GM18873 (cell line): ENCODE measurements around the gene RETREG2.
"Not testable (repeated sequence)": the region's sequence is repeated elsewhere in the genome, so short reads cannot be mapped to it uniquely, and the experiment has no call there.

ENCODE experiments used
- ATAC-seq: cut with Tn5 transposase; IDR thresholded peaks from one replicate; pipeline ENCODE4 v1.9.1; 2021; ENCODE audit warnings: mild to moderate bottlenecking, moderate library complexity, moderate number of reproducible peaks; ENCODE audit not compliant: unreplicated experiment, low FRiP score

RETREG2 gene

DNA sequence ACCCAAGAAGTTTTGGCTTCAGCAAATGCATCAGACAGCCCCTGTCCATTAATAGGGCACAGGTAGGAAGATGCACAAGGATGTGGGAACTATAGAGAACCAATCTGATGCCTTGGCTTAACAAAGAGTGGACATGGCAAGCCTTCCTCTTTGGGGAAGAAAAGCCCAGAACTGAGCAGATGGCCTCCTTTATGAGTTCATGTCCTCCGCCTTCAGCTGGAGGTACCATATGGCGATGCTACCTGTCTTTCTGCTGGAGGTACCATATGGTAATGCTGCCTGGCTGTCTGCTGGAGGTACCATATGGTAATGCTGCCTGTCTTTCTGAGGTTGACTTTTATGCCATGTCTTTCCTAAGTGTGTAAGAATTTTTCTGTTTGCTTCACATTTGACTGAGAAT, 6.0 kb downstream of the RETREG2 start:
- no peak for ATAC-seq

DNA sequence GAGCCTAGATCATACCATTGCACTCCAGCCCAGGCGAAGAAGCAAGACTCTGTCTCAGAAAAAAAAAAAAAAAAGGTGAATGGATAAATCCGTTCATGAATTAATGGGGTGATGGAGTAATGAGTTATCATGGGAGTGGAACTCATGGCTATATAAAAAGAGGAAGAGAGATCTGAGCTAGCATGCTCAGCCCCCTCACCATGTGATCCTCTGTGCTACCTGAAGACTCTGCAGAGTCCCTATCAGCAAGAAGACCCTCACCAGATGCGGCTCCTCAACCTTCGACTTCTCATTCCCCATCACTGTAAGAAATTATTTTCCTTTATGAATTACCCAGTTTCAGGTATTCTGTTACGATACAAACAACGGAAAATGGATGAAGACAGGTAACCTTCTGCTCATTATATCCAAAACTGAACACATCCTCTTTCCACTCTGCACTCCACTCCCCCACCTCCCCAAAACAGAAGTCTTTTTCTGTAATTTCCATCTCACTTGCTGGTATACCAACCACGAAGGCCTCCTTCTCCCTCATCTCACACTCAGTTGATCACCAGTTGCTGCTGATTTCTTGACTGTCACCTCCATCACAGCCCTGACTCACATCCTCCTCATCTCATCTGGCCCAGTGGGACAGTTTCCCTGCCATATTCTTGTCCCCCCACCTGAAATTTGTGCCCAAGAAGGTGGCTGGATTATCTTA, 8.8 kb downstream of the RETREG2 start:
- no peak for ATAC-seq

DNA sequence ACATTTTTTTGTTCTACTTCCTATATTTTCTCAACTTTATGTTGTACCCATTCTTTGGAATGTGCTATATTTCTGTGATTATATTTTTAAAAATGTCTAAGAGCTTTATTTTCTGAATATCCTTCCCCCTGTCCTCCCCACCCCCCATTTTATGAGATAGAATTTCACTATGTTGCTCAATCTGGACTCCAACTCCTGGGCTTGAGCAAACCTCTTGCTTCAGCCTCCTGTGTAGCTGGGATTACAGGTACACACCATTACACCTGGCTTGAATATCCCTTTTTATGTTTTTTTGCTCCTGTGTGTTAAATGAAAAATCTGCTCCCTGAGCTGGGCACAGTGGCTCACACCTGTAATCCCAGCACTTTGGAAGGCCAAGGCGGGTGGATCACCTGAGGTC, 19.3 kb downstream of the RETREG2 start:
- no peak for ATAC-seq

DNA sequence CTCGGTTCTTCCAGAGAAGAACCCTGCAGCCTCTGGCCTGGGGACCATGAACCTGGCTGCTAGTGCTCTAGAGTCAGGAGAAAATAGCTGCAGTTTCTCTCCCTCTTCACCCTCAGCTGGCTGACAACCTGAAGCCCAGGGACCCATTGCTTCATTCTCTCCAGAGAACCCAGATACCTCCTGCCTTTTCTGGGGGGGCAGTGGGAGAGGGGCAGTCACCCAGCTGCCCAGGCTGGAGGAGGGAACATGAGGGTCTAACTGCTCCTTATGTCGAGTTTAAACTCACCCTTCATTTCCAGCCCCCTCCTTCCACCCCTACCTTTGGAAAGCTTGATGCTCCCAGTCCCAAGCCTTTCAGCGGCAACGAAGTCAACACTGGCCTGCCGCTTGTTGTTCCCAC, 20.9 kb downstream of the RETREG2 start:
- no peak for ATAC-seq

DNA sequence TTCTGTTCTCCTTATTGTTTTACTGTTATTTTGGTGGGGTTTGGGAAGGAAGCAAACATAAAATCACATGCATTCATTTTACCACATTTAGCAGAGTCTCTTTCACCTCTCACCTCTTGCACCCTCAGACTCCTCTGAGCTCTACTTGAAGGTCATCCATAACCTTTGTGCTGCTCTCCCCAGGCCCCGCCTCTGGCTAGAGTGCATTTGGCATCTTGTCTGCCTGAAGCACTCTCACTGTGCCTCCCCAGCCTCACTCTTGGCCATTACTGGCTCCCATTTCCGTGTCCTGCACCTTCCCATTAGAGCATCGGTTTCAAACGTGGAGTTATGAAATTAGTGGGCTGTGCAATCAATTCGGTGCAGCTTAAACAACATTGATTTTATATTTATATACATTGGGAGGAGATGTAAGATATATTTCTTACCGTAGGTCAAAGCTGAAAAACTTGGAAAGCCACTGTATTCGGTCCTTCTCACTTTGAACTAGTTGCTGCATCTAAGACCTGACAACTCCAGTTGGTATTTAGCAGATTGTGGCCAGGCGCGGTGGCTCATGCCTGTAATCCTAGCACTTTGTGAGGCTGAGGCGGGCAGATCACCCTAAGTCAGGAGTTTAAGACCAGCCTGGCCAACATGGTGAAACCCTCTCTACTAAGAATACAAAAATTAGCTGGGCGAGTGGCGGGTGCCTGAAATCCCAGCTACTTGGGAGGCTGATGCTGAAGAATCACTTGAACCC, 21.6 kb downstream of the RETREG2 start:
- no peak for ATAC-seq

DNA sequence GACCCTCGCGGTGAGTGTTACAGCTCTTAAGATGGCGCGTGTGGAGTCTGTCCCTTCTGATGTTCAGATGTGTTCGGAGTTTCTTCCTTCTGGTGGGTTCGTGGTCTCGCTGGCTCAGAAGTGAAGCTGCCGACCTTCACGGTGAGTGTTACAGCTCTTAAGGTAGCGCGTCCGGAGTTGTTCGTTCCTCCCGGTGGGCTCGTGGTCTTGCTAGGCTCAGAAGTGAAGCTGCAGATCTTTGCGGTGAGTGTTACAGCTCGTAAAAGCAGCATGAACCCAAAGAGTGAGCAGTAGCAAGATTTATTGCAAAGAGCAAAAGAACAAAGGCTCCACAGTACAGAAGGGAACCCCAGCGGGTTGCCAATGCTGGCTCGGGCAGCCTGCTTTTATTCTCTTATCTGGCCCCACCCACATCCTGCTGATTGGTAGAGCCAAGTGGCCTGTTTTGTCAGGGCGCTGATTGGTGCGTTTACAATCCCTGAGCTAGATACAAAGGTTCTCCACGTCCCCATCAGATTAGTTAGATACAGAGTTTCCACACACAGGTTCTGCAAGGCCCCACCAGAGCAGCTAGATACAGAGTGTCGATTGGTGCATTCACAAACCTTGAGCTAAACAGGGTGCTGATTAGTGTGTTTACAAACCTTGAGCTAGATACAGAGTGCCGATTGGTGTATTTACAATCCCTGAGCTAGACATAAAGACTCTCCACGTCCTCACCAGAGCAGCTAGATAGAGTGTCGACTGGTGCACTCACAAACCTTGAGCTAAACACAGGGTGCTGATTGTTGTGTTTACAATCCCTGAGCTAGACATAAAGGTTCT, 22.6 kb downstream of the RETREG2 start:
- ATAC-seq, result not testable (repeated sequence)

DNA sequence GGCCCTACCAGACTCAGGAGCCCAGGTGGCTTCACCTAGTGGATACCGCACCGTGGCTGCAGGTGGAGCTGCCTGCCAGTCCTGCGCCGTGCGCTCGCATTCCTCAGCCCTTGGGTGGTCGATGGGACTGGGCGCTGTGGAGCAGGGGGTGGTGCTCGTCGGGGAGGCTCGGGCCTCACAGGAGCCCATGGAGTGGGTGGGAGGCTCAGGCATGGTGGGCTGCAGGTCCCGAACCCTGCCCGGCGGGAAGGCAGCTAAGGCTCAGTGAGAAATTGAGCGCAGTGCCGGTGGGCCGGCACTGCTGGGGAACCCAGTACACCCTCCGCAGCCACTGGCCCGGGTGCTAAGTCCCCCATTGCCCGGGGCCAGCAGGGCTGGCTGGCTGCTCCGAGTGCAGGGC, 23.3 kb downstream of the RETREG2 start:
- not testable (repeated sequence) for ATAC-seq

DNA sequence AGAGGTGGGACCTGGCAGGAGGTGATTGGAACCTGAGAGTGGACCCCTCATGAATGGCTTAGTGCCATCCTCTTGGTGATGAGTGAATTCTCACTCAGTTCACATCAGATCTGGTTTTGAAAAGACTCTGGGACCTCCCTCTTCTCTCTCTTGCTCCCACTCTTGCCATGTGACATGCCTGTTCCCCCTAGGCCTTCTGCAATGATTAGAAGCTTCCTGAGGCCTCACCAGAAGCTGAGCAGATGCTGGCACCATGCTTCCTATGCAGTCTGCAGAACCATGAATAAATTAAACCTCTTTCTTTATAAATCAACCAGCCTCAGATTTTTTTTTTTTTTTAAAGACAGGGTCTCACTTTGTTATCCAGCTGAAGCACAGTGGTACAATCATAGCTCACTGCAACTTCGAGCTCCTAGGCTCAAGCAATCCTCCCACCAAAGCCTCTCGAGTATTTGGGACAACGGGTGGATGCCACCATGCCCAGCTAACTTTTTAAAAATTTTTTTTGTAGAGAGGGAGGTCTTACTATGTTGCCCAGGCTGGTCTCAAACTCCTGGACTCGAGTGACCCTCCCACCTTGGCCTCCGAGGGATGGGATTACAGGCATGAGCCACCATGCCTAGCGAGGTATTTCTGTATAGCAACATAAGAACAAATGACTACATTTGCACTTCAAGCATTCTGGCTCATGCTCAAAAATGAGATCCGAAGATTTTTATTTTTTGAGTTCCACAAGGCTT, 26.5 kb downstream of the RETREG2 start:
- no peak for ATAC-seq

DNA sequence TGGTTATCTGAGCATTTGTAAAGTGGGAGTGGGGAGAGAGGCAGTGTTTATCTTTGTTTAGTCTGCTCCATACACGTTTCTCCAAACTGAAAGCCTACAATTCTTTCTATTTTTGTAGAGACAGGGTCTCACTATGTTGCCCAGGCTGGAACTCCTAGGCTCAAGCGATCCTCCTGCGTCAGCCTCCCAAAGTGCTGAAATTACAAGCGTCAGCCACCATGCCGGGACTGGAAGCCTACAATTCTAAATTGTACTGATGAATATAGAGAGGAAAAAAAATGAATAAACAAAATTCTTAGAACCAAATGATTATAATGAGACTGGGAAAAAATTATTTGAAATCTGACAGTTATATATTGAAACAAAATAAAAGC, 27.1 kb downstream of the RETREG2 start:
- ATAC-seq, result no peak

DNA sequence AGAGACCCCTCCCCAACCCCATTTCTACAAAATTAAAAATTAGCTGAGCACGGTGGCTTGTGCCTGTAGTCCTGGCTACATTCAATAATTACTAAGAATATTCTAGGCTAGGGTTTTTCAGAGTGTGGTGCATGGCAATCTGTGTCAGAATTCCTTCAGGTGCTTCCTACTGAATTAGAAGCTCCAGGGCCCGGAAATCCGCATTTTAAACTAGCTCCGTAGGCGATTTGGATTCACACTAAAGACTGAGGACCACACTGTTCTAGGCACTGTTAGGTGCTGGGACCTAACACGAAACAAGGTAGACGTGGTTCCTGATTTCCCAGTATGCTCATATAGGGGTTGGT, 27.9 kb downstream of the RETREG2 start:
- ATAC-seq, result no peak

DNA sequence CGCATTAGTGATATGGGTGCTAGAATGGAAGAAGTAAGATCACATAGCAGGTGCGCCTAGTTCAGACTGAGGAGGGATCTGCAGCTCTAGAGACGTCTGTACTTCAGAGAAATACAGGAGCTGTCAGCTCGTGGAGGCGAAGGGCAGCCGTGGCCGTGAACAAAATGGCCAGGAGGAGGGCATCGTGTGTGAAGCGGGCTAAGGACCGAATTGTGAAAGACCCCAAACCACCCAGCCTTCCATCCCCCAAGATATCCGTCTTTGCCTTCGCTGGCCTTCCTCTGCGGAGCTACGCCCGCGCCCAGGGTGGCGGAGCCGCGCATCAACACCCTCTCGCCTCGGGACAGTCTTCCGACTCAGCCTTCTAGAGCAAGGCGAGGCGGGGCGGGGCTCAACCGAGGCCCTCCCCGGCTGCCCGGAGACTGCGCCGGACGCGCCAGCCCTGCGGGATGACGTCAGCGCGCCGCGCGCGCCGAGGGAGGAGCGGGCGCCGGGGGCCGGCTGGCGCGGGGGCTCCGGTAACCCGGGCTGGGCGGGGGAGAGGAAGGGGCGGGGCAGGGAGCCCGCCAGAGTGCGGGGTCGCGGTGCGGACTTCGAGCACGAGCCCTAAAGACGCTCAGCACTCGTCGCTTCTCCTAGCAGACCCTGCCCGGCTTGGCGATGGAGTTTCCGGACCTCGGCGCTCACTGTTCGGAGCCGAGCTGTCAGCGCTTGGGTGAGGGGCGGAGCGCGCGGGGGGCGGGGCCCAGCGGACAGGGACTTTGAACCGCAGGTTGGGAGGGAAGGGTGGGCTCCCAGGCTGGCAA, 28.5 kb downstream of the RETREG2 start, which contains the start of gene ZFAND2B:
ZFAND2B (plus strand) TSS at position 455 of the 806 bp plus-strand sequence; CDS start at position 661, 206 bp downstream.
- ATAC-seq, result peak; percentile 94

DNA sequence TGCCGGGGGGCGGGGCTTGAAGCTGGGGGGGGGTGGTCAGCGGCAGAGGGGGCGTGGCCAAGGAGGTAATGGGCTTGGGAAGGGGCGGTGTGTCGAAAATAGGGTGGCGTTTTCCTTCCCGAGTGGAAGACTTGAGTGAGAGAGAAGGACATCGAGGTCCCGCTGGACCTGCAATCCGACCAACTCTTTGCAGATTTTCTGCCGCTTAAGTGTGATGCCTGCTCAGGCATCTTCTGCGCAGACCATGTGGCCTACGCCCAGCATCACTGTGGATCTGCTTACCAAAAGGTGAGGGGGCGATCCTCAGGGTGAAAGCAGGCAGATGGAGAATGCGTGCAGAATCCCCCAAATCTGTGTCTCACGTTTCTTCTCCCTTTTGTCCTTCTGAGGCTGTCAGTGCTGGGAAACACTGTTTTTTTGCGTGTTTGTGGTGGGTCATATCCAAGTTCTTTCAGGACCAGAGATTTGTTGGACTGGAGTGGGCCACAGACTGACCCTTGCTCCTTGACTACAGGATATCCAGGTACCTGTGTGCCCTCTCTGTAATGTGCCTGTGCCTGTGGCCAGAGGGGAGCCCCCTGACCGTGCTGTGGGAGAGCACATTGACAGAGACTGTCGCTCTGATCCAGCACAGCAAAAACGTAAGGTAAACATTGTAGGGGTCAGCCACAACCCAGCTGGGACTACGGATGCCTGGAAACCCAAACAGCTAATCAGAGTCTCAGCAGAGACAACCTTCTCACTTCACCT, 29.2 kb downstream of the RETREG2 start:
- ATAC-seq, result no peak

DNA sequence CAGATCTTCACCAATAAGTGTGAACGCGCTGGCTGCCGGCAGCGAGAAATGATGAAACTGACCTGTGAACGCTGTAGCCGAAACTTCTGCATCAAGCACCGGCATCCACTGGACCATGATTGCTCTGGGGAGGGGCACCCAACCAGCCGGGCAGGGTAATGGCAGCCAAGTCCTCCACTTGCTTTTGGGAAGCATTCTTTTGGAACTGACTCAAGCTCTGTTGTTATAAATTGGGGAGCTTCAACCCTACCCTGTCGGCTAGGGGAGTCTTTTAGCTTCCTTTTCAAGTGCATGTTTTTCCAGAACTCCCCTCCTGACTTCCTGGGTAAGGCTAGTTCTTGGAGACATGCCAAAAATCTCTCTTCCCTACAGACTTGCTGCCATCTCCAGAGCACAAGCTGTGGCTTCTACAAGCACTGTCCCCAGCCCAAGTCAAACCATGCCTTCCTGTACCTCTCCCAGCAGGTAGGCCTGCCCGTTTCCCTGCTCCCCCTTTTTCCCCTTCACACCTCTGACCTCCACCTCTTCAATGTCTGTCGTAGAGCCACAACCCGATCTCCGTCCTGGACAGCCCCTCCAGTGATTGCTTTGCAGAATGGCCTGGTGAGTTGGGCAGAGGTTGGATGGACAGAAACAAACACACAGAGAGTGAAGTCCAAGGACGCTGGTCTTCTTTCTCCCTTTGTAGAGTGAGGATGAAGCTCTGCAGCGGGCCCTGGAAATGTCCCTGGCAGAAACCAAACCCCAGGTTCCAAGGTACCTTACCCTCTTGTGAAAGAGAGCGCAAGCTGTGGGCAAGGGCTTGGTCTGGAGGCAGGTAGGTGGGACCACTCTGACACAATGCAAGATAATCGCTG, 30.0 kb downstream of the RETREG2 start:
- ATAC-seq, result no peak

DNA sequence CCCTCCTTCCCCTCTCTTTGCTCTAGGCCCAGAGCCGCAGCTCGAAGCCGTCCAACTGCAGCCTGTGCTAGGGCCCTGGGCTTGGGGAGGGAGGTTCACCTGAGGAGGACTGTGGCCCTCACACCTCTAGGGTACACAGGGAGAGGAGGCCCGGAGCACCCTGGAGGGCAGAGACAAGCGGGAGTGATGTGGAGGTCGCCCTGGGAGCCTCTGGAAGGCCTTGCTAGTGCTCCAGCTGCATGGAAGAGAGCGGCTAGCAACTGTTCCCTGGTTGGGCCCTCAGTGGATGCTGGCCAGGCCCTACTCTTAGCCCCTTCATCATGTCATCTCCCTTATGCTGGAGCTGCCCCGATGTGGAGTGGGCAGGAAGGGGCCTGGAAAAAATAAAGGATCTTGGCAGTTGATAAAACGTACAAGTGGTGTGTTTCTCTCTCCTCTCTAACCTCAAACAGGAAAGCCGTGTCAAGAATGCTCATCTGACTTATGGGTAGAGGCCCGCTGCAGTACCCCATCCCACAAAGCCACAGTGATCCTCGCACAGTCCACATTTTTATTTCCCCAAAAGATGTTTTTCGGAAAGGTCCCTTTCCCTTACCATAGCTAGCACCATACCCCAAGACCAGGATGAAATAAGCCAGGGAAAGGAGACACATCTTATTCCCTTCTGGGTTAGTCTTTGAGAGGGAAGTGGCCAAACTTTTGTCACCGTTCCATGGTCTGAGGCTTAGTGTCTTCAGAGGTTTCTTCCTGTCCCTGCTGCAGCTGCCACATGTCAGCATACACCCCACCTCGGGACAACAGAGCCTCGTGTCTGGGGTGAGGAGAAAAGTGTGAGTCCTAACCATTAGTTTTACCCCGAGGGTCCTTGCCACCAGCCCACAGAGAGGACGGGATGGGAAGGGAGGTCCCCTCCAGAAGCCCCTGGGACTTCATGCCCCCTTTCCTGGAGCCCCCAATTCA, 31.4 kb downstream of the RETREG2 start:
- ATAC-seq, result no peak

DNA sequence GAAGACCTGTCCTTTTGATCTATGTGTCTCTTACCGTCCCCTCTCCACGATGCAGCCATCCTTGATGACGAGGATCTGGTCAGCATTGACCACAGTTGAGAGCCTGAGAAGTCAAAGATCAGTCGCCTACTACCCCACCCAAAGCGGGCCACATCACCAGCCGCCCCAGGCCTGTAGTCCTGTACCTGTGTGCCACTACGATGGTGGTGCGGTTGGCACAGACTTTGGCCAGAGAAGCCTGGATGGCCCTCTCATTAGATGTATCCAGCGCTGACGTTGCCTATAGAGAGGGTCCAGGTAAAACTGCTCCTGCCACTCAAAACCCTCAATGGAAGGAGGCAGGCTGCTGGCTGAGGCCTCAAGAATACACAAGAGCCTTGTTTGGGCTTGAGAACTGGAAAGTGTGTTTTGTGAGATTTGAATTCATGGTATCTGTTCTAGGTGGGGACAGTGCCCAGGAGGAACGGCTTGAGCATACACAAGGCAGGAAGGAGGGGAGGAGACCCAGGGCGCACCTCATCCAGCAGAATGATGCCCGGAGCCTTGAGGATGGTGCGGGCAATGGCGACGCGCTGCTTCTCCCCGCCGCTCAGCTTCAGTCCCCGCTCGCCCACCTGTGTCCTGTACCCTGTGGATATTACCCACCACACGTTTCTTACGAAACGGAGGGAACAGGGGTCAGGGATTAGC, 32.3 kb downstream of the RETREG2 start:
- ATAC-seq, result no peak

DNA sequence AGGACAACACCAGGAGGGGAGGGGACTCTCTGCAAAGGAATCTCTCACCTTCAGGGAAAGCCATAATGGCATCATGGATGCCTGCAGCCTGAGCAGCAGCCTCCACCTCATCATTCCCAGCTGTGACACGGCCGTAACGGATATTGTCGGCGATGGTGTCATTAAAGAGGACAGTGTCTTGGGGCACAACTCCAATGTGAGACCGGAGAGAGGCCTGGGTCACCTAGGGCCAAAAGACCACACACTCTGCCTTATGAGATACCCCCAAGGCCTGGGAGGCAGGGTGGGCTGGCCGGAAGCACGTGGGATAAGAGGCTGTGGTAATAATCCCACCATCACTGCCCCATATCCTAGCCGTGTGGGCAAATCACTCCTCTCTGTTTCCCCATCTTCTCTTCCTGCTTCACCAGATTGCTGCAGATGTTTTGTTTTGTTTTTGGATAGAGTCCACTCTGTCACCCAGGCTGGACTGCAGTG, 32.8 kb downstream of the RETREG2 start:
- ATAC-seq, result no peak
